Measurements from ENCODE around the gene CCDC34.

DNA sequence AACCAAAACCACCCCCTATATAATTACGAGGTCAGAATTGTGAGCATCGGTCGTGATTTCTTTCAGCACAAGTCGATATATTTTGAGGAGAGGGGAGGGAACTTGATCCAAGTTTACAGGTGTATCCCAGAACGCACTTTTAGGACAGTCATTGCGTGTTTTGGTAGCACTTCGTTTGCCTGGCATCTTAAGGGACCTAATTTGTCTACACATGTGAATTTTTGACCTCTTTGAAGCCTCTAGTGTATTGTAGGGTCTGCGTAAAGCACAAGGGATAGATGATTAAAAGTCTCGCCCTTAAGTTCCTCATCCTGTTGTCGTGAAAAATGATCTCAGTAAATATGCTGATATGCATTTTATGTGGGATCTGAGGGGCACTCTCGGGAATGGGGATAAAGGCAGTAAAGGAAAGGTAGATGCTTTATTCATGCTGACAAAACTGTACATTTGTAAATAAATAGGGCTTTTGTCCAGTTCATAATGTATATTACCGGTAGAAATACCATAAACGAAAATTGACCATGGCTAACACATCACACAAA is 632 bp upstream of the CCDC34 start:
- TF ChIP-seq, protein P1, sequence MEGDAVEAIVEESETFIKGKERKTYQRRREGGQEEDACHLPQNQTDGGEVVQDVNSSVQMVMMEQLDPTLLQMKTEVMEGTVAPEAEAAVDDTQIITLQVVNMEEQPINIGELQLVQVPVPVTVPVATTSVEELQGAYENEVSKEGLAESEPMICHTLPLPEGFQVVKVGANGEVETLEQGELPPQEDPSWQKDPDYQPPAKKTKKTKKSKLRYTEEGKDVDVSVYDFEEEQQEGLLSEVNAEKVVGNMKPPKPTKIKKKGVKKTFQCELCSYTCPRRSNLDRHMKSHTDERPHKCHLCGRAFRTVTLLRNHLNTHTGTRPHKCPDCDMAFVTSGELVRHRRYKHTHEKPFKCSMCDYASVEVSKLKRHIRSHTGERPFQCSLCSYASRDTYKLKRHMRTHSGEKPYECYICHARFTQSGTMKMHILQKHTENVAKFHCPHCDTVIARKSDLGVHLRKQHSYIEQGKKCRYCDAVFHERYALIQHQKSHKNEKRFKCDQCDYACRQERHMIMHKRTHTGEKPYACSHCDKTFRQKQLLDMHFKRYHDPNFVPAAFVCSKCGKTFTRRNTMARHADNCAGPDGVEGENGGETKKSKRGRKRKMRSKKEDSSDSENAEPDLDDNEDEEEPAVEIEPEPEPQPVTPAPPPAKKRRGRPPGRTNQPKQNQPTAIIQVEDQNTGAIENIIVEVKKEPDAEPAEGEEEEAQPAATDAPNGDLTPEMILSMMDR (IDR thresholded peaks at IDR 0.05; ENCODE audit: low read length) = no peak
- TF ChIP-seq EZH2 (optimal IDR thresholded peaks at IDR 0.05; ENCODE audit: low read depth, low read length) (no peak), EZH2phosphoT487 (IDR thresholded peaks at IDR 0.05; ENCODE audit: low read length) (no peak)
